ENCODE data around the gene IFRD1.

IFRD1 gene

DNA sequence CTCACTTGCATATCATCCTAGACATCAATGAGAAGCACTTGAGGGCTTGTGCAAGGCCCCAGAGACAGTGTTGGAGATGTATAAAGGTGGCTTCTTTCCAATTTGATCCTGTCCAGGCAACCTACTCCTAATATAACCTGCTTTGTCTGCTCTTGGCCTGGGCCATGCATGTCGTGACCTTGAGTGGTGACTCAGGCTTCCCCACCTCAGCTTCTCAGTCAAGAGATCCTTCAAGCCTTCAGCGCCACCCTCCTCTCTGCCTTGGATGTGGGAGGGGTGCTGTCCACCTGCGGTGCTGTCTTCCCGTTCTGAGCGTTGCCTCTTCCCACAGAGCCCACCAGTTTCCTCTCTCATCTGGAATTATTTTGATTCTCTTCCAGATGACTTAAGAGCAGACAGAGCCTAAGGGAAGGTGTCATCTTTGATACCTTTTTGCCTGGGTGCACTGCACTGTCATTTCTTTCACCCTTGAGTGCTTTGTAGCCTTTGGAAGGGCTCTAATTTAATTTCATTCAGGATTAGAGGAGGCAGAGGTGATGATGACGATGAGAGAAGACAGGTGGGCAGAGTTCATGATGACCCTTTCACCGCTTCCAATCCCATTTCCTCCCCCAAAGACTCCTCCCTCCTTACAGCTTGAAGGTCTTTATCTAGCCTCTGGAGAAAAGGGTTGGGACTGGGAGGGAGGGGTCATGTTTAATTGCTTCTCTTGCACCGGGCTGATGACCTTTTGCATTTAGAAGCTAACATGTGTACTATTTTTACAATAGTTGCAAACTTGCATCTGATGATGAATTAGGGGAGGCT lies 37.4 kb downstream of the IFRD1 start:
- no peak for DNase-seq (ENCODE audit: low read depth, low spot score)

DNA sequence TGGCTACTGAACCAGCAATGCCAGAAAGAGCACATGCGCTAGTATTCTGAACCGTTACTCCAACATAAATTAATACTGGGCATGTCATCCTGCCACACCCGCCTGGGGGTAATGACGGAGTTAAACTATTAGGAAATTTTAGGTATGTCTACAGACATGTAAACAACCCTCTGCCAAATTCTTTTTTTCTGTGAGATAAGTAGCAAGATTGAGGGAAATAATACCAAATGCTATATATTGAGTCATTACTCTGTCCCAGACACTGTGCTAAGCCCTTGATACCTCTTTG lies 37.9 kb downstream of the IFRD1 start:
- no peak for DNase-seq (ENCODE audit: low read depth, low spot score)

DNA sequence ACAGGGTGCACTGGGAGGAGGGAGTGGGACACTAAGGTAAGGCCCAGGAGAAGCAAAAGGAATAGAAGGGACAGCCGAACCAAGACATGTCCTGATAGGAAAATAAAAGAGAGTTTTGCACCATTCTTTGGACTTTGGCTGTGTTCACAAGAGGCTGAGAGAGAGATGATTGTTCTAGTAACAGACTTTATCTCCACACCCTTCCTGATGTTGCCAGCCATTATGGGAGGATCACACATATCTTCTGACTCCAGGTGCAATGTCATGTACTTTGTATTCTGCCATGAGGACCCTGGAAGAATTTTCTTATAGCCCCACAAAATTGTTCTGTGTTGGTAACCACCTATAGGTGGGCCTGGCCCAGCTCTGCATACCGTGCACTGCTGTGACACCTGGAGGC lies 41.9 kb downstream of the IFRD1 start:
- no peak for DNase-seq (ENCODE audit: low read depth, low spot score)

DNA sequence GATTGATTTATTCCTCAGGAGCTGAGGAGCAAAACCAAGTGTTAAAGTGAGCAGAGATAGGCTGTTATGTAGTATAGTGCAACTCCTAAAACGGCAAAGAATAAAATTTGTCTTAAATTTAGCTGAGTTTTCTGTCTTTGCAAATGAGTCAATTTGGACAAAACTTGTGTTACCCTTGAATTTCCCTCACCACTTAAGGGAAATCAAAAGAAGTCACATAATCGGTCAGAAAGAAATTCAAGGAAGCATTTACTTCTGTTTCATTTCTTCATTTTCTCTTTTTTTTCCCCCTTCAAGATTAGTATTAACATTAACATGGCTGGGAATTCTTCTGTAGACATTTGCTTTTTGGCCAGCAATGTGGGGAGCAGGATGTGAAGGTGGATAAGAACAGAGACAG lies 44.4 kb downstream of the IFRD1 start:
- no peak for DNase-seq (ENCODE audit: low read depth, low spot score)

DNA sequence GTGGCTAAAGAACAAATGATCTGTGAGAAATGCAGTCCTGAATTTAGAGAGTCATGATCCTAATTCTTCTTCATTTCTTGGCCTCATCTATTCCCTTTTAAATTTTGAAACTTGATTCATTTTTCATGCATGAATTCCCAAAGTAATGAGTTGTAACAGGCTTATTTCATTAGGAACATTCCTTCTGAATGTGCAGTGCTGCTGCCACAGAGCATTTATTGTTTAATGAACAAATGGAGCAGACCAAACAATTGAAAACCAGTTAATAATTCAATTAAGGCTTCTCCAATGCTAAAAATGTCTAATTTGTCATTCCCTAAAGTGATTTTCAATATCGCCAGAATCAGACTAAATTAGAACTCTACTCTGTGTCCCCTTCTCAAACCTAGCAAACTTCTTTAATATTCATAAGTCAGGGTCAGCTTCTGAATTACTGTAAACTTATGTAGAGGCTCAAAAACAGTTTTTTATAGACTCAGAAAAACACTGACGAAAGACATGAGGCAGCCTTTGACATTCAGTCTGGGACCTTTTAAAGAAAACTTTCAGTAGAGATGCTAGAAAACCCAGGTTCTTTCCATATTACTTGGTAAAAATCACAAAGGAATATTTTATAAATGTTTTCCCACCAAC lies 45.0 kb downstream of the IFRD1 start:
- DNase-seq (ENCODE audit: low read depth, low spot score): no peak

DNA sequence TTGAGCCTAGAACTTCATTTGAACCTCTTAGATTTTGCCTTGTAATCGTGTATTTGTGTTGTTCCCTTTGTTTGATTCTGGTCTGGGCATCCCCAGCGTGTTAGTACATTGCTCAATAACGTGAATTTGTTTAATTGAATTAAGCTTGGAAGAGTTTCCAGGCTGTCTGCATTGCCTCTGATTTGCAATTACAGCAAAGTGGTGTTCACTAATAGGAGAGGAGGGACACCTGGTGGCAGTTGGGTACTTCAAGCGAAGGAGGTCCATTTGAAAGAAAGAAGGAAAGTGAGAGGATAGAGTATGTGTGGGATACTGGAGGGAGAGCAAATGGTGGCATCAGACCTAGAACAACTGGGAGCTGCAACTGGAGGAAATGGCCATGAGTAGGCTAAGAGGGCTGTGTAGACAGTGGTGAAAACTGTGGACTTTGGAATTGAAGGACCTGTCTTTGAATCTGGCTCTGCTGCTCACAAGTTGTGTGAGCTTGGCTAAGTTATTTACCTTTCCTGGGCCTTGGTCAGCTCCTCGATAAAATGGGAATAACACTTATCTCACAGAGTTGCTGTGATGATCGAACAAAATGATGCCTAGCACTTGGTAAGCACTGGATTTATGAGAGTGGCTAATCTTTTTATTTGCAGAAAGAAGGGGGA lies 45.7 kb downstream of the IFRD1 start:
- peak; percentile 43 for DNase-seq (ENCODE audit: low read depth, low spot score)

DNA sequence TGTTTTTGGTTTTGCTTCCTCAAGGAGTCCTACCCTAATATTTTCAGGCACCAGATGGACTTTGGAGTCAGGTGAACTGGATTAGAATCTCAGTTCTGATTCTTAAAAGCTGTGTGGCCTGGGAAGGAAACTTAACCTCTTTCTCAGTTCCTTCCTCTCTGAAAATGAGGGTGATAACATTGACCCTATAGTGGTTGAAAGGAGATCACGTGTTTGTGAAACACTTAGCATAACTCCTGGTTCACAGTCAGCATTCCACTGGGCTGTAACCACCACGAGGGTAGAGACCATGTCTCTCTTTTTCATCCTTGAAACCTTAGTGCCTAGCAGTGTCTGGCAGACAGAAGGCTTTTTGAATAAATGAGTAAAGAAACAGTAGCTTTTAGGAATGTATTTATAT lies 47.2 kb downstream of the IFRD1 start:
- DNase-seq (ENCODE audit: low read depth, low spot score): no peak

DNA sequence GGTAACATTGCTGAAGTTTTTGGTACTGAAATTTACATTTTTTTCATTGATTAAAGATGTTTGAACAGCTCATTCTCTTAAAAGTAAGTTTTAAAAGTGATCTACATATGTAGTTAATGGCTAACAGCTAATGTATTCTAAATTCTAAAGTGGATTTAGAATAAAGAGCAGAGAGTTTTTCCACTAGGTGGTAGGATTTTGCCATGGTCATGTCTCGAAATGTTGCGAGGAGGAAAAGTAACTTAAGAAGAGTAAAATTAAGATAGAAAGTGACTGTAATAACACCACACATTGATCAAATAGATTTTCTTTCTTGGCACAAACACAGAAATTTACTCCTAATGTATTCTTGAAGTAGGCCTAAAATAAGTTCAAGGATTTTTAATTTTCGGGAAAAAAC lies 50.4 kb downstream of the IFRD1 start:
- DNase-seq (ENCODE audit: low read depth, low spot score): no peak

DNA sequence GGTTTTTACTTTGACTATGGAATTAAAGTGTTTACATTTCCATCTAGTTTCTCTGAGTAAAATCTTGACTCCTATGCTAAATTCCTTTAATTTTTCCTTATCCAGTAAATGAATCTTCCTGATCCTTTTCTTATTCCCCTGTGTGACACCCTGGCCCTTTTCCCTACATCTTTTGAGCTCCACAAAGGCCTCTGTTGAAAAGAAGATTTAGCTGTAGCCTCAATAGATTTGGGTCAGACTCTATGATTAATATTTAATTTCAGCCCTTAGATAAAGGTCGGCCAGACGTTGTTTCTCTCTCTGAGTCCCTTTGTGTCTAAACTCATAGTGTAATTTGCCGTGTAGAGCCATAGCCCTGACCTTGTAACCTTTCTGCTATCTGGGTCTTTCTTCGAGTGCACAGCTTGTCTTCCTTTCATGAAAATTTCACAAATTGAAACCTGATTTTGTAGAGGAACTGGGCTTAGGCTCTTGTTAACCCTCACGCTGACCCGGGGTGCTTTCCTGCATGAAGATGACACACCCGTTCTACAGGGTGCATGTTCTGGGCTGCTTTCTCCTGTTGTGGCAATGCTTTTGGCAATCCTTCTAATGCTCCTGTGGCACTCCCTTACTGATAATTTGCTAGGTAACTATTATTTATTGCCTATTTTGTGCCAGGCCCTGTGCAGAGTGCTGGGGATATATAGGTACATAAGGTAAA lies 51.7 kb downstream of the IFRD1 start:
- no peak for DNase-seq (ENCODE audit: low read depth, low spot score)

DNA sequence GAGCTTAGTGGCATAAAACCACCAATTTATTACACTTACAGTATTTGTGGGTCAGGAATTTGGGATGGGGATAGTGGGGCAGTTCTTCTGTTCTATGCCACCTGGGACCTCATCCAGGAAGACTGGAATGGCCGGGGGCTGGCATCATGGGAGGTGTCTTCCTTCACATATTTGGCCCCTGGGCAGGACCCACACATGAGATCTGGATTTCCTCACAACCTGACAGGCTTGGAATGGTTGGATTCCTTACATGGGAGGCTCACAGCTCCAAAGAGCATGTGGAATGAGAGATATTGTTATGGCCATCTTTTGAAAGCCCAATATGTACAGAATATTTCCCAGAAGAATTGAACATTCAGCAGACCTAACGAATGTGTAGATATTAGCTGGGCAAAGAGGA lies 52.4 kb downstream of the IFRD1 start:
- DNase-seq (ENCODE audit: low read depth, low spot score): no peak

DNA sequence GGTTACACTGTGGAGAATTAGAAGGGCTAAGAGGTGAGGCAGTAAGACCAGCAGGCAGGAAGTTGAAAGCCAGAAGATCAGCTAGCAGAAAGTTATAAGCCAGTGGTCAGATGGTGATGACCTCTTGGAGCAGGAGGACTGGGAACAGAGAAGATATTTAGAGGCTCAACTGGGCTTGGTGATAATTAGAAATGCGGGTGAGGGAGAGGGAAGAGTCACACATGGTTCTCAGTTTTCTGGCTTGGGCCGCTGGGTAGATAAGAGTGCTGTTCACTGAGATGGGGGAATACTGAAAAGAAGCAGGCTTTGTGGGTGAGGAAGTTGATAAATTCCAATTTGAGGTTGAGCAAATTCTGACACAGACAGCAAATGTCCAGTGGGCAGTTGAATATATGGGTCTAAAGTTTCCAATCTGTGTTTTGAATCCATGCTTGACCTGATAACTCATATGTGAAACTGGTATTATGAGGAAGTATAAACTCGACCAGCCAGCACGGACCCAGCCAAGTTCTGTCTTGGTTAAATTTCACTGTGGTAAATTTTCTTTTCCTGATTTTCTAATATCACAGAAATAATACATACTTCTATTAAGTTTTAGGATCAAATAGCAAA lies 53.2 kb downstream of the IFRD1 start:
- DNase-seq (ENCODE audit: low read depth, low spot score): no peak

DNA sequence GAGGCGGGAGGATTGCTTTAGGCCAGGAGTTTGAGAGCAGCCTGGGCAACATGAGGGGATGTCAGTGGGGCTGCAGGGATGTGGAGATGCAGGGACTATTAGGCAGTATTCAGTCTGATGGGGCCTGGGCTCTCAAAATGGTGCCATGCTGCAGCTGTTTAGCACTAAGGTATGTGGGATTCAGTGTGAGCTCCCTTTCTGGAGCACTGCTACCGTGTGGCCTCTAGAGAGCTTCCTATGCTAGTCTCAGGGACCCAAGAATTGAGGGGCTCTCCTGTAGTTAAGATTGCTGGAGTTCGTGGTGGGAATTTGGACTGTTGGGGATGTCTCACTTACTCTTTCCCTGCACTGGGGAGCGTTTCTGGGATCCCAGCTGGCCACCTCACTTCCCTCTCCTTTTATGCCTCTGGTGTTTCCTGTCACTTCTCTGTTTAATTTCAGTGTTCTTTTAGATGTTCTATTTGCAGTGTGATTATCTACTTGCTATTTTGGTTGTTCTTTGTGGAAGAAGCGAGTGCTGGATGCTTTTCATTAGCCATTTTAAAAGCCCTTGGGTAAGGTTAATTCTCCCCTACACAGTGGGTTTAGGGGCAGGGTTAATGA lies 53.9 kb downstream of the IFRD1 start:
- DNase-seq (ENCODE audit: low read depth, low spot score): no peak

DNA sequence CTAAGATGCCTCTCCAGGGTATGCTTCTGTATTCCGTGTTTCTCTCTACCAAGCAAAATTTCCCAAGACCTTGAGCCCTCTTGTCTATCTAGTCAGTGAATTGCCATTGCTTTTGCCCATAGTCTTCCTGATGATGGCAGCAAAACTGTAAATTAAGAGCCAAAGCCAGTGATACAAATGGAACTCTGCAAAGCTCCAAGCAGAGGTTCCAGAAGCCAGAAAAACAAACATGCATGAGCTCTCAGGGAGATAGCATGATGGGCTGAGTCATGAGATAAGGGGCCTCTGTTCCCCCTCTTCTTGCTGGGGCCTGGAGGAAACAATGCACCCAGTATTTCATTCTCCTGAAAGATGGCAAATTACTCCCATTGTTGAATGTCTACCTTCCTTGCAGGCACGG lies 55.2 kb downstream of the IFRD1 start:
- DNase-seq (ENCODE audit: low read depth, low spot score): no peak

DNA sequence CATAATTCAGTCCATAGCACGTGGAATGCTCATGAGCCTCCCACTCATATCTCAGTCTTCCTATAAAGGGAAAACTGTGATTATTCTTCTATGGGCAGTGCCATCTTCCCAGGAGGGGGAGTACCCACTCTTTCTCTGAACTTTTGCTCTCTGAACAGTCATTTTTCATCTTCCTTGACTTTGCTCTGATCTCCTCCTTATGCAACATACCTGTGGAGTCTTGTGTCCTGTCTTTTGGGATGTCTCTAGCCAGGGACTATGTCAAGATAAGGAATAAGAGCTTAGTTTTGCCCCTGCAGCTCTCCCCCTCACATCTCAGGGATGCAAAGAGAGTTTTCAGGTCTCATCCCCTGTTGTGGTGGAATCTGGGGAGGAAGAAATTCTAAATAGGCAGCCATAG lies 58.1 kb downstream of the IFRD1 start:
- DNase-seq (ENCODE audit: low read depth, low spot score): no peak

DNA sequence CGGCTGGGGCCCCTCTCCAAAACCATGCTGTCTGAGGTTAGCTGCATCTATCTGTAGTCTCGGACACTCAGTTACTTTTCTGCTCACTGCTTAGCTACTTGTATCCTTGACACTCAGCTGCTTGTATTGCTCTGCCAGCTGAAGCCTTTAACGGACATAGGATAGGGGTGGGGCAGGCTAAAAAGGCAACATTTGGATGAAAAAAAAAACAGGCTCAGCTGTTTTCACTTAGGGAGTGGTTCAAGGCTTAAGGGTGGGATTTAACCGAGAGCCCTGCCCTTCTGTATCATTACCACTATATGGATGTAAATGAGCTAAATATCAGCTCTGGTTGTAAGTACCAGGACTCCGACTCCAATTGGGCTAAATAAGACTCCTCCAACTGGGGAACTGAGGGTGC lies 59.1 kb downstream of the IFRD1 start:
- DNase-seq (ENCODE audit: low read depth, low spot score): no peak

DNA sequence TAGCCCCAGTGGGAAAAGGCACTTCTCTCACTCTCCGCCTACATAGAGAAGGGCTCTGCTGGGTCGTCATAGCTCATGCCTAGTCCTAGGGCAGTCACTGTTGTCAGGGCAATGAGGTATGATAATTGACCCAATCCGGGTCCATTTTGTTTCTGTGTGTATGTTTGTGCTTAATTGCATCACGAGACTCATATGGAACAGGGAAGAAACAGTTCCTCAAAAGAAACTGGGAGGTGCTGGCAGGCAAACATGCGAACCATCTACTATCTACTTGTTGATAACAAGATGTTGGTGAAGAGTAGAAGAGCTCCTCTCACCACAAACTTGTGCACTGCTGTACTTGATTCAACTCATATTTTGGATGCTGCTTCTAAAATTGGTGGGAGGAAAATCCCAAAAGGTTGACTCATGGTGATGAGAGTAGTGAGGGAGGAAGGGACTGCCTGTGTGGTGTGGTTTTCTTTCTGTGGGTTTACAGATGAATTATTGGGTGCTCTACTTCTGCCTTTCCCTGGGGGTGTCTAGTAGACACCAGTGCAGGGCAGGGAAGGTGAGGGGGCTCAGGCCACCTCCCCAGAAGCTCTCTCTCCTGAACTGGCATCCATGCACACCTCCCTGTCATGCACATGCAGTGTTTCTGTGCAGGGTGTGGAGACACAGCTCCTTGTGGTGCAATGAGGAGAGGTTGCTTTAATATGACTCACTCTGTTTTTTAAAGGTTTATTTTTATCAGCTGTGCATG lies 59.9 kb downstream of the IFRD1 start:
- DNase-seq (ENCODE audit: low read depth, low spot score): no peak

DNA sequence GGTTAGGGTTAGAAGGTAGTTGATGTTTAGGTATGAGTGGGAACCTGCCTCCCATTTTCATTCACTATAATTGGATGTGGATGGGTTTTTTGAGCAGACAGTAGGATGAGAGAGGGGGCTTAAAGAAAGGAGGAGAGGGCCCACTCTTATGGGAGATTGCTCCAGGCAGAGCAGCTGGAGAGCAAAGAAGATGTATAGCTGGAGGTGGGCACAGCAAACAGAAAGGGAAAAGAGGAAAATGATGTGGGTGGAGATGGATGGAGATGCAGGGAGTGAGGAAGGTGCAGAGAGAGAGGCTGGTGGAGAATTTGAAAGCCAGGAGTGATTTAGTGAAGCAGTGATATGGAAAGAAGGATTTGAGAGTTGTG lies 60.5 kb downstream of the IFRD1 start:
- no peak for DNase-seq (ENCODE audit: low read depth, low spot score)

DNA sequence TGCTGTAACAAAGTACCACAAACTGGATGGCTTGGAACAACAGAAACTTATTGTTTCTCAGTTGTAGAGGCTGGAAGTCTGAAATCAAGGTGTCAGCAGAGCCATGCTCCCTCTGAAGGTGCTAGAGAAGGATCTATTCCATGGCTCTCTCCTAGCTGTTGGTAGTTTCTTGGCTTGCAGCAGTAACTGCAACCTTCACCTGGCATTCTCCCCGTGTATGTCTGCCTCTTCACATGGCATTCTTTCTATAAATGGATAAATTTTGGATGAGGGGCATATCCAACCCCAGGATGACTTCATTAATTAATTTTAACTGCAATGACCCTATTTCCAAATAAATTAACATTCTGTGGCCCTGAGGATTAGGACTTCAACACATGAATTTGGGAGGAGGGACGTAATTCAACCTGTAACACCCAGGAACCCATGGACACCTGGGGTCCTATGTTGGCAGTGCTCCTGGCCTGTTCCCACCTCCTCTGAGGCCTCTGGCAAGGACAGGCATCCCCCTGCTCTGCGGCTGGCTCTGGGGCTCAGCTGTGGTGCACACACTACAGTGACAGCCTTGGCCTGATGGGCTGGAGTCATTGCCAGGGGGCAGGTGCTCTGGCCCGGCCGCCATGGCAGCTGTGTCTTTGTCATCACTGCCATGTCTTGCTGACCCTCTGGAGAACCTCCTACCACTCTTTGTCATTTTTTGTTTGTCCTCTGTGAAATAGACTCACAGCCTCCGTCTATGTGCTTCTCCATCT lies 61.4 kb downstream of the IFRD1 start:
- no peak for DNase-seq (ENCODE audit: low read depth, low spot score)

DNA sequence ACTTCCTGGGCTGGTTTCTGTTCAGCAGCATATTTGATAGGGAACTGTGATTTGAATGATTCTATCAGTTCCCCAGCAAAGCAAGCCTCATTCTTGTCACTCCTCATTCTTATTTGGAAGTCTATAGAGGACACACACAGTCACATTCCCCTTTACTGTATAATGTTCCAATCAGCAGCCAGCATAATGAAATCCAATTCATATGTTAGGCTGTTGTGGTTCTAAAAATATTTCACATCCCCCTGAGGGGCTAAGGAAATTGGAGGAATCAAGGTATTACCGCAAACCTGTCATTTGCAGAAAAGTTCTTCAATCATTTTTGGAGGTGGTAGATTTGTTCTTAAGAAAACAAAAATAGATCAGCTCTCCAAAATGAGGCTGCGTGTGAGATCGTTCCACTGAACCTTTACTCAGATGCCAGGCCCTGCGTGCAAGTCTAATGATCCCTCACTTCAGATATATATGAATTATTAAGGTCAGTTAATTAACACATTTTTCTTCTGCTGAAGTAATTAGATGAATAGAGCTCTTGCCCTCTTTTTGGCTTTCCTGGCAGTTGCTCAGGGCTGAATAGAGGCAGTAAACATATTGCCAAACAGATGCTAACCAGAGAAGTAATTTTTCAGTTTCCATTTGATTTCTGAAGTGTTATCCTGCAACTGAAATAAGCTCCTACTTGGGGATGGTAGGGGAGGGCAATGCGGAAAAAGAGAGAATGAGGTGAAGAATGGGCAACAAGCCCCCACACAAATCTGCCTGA lies 62.4 kb downstream of the IFRD1 start:
- DNase-seq (ENCODE audit: low read depth, low spot score): no peak

DNA sequence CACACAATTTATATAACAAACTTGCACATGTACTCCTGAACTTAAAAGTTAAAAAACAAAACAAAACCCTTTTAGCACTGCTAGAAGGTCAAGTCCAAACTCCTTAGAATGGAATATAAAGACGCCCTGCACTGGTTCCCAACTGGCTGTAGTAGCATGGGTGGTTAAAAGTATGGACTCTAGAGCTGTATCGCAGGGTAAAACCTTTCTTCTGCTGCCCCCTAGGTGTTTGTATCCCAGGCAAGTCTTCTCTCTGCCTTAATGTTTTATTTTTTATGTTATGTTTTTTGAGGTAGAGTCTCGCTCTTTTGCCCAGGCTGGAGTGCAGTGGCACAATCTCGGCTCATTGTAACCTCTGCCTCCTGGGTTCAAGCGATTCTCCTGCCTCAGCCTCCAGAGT lies 65.7 kb downstream of the IFRD1 start:
- DNase-seq (ENCODE audit: low read depth, low spot score): no peak
